ENCODE data around the gene RNF175.

The RNF175 gene

DNA sequence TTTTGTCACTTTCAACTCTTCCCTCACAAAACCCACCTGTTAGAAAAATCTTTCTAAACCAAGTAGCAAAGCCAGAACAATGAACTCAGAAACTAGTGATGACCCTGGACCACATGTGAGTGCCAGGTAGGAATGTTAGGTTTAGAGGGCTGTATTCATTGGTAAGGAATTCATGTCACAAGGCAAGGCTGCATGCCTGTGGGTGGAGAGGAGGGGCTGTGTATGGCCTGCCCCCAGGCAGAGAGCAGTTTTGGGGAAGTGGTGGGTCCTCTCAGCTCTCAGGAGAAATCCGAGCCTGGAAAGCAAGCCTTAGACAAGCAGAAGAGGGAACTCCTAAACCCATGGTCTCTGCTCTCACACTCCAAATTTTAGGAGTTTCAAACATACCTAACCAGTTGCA is 2.4 kb downstream of the RNF175 start:
- DNase-seq (ENCODE audit: low read depth) = no peak

DNA sequence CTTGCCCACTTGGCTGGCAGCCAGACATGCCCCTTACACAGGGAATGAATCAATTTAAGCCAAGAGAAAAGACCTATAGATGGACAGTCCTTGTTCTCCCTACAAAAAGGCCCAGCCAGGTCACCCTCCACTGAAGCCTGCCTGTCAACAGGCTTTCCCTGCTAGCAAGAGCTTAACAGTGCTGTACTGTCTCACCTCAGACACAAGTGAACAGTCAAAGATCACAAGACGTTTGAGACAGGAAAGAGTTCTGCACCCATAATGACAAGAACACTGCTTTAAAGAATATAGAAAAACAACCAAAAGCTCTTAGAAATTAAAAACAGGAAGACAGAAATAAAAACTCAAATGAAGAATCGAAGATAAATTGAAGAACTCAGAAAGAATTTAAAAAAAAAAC is 4.6 kb downstream of the RNF175 start:
- no peak overlapping the region for H3K4me3 ChIP-seq (ENCODE audit: low read depth, low read length)
- no peak for DNase-seq (ENCODE audit: low read depth)

More for the DNA sequence above, 2.4 kb downstream of the RNF175 start:
- H3K4me3 ChIP-seq (ENCODE audit: low read depth, low read length) = no peak overlapping the region

DNA sequence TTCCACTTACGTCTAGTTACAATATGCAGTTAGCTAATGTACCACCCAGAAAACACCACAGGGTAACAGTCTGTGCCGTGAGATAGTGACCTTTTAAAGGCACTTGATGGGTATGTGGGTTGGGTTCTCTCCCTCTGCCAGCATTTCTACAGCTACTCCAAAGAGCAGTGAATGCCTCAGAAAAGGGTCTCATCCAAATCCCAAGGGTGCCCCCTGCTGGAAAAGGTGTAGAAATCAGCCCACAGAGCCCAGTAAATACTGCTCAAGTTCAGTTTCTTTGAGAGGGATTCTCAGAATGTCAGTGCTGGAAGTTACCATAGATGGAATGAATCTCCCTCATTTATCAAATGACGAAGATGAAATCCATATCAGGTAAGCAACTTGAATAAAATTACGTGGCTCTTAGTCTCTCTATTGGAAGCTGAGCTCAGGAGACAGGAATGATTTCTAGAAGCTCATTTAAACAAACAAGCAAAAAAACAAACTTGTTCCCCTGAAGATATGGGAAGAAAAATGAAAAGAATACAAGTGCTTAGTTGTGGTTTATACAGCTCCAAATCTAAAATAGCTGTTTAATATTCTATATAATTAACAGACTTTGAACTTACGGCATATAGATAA is 9.5 kb downstream of the RNF175 start:
- no peak overlapping the region for H3K4me3 ChIP-seq (ENCODE audit: low read depth, low read length)
- peak; percentile 60 for DNase-seq (ENCODE audit: low read depth)

DNA sequence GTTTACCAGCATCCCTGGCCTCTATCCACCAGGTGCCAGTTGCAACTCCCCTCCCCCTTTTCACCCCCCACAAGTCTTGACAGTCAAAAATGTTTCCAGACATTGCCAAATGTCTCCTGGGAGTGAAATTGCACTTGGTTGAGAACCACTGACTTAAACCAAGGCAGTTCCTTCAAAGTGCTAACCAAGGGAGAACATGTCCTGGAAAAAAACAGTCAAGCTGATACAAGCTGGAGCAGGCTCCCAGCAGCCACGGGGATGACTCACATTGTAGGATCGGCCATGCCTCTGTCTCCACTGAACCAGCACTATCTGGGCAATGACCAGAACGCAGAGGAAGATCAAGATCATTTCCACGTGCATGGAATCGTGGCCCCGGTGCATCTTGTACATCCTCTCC is 11.4 kb downstream of the RNF175 start:
- no peak overlapping the region for H3K4me3 ChIP-seq (ENCODE audit: low read depth, low read length)

DNA sequence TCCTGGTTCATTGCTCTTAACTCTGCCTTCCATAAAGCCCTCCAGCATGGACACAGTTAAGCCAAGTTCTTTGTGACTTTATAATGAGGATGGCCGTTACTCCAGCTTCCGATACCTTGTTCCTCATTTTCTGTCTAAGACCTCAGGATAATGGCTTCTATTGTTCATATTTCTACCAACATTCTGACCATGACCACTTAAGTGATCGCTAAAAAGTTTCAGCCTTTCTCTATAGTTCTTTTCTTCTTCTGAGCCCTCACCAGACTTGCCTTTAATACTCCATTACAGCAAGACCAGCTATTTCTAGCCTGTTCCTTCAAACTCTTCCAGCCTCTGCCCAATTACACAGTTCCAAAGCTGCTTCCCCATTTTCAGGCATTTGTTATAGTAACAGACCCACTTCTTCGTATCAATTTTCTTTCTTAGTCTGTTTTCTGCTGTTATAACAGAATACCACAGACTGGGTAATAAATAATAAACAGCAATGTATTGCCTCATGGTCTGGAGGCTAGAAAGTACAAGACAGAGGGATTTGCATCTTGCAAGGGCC is 12.3 kb downstream of the RNF175 start:
- no peak for DNase-seq (ENCODE audit: low read depth)
- no peak overlapping the region for H3K4me3 ChIP-seq (ENCODE audit: low read depth, low read length)

More for the DNA sequence above, 11.4 kb downstream of the RNF175 start:
- peak; percentile 57 for DNase-seq (ENCODE audit: low read depth)

DNA sequence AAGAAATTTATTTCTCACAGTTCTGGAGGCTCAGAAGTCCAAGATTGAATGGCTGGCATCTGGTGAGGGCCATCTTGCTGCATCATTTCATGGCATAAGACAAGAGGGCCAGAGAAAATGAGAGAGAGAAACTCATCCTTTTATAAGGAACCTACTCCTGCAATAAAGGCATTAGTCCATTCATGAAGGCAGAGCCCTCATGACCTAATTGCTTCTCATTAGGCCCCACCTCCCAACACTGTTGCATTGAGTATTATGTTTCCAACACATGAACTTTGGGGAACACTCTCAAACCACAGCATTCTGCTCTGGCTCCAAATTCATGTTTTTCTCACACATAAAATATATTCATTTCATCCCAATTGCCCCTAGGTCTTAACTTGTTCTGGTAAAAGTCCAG is 14.2 kb downstream of the RNF175 start:
- H3K4me3 ChIP-seq (ENCODE audit: low read depth, low read length) = no peak overlapping the region

DNA sequence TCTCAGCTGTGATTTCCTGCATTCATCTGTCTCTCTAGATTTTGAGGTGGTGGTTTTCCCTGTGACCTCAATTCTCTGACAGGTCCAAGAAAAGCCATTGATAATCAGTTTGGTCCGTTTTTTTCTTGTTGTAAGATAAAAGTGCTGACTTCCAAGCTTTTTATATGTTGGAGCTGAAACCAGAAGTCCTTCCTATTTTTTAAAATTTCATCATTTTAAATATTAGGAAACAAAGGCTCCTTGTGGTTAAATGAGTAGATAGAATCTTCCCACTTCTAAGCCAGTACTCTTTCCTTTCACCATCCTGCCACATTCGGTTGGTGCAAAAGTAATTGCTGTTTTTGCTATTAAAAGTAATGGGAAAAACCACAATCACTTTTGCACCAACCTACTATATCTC is 18.3 kb downstream of the RNF175 start:
- DNase-seq (ENCODE audit: low read depth) = no peak
- no peak overlapping the region for H3K4me3 ChIP-seq (ENCODE audit: low read depth, low read length)

More for the DNA sequence above, 14.2 kb downstream of the RNF175 start:
- DNase-seq (ENCODE audit: low read depth) = no peak

DNA sequence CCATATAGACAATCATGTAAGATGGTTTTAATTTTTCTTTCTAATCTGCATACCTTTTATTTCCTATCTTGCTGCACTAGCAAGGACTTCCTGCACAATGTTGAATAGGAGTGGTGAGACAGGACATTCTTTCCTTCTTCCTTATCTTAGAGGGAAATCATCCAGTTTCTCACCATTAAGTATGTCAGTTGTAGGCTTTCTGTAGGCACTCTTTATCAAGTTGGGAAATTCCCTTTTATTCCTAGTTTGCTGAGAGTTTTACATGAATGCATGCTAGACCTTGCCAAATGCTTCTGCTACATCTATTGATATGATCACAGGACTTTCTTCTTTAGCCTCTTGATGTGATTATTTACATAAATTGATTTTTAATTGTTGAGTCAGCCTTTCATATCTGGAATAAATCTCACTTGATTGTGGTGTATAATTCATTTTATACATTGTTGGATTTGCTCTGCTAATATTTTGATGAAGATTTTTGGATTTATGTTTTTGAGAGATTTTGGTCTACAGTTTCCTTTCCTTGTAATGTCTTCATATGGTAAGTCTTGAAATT is 23.8 kb downstream of the RNF175 start:
- no peak overlapping the region for H3K4me3 ChIP-seq (ENCODE audit: low read depth, low read length)

DNA sequence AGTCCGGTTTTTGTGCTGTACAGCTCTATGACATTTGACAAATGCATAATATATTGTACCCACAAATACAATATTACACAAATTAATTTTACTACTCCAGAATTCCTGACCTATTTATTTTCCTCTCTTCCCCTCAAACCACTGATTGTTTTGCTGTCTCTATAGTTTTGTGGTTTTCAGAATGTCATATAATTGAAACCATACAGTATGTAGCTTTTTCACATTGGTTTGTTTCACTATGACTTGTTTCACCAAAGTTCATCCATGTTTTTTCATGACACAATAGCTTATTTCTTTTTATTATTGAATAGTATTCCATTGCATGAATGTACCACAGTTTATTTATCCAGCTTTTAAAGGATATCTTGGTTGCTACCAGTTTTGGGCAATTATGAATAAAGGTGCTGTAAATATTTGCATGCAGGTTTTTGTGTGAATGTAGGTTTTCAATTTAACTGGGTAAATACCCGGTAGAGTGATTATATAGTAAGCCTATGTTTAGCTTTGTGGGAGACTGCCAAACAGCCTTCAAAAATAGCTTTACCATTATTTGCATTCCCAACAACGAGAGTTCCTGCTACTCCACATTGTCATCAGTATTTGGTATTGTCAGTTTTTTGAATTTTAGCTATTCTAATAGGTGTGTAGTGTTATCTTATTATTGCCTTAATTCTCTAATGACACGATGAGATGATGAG is 25.9 kb downstream of the RNF175 start:
- H3K4me3 ChIP-seq (ENCODE audit: low read depth, low read length) = no peak overlapping the region
- no peak for DNase-seq (ENCODE audit: low read depth)

More for the DNA sequence above, 23.8 kb downstream of the RNF175 start:
- no peak for DNase-seq (ENCODE audit: low read depth)

DNA sequence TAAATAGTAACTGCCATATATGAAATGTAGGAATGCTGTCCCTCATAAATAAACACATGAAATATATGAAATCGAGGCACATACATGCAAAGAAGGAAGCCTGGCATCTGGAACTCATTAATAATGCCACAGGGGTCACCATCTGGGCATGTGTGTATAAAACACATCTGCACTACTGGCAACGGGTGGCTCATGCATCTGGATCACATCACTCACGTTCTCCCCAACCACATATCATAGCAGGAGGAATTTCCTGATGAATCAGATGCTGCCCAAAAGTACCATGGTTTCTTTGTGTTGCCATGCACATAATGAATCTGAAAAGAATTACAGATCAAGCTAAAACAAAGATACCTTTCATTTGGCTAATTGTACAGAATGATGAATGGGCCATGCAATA is 28.6 kb downstream of the RNF175 start:
- peak; percentile 88 for DNase-seq (ENCODE audit: low read depth)
- no peak overlapping the region for H3K4me3 ChIP-seq (ENCODE audit: low read depth, low read length)

DNA sequence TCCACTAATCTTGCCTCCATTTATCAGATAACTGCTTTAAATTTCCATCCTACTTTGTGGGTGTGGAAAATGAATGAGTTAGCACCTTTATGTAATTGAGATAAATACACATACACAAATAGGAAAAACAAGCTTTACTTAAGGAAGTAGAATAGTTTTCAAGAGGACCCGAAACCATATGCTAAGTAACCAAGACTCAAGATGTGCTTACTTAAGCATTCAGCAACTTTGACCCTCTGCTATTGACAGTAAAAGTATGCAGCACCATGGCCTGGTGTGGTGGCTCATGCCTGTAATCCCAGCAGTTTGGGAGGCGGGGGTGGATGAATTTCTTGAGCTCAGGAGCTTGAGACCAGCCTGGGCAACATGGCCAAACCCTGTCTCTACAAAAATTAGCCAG is 29.9 kb downstream of the RNF175 start:
- DNase-seq (ENCODE audit: low read depth) = no peak
- no peak overlapping the region for H3K4me3 ChIP-seq (ENCODE audit: low read depth, low read length)

DNA sequence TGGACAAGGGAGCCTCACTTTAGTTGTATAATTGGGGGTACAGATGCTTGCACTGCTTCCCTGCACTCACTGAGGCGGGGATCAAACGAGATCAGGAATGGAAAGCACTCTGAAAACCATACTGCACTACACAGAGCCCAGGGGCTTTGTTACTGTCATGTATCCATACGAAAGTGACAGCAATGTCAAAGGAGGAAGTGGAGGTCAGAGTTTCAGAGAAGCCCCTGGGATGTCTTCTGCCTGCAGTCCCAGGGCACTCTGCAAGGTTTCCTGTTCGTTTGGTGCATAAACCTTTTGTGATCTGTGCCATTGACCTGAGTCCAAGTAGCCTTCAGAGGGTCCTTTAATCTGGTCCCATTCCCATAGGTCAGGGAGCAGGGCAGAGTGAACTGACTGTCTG is 31.2 kb downstream of the RNF175 start:
- DNase-seq (ENCODE audit: low read depth) = no peak

DNA sequence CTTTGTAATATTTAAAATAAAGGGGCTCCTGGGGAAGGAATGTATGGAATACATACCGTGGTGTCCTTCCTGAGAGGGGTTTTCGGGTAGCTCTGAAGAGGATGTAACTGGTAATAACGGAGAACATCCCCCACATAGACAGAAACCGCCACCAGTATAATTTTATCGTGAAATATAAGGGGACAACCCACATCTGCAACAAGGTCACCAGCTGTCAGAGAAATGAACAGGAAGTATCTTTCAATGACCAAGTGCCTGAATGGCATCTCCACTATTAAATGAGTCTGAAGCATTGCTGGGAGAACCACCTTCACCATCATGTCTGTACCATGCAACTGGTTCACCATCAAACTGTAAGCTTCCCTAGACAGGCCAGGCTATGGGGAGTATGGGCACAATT is 31.7 kb downstream of the RNF175 start:
- H3K4me3 ChIP-seq (ENCODE audit: low read depth, low read length) = no peak overlapping the region
- no peak for DNase-seq (ENCODE audit: low read depth)

More for the DNA sequence above, 31.2 kb downstream of the RNF175 start:
- H3K4me3 ChIP-seq (ENCODE audit: low read depth, low read length) = no peak overlapping the region

DNA sequence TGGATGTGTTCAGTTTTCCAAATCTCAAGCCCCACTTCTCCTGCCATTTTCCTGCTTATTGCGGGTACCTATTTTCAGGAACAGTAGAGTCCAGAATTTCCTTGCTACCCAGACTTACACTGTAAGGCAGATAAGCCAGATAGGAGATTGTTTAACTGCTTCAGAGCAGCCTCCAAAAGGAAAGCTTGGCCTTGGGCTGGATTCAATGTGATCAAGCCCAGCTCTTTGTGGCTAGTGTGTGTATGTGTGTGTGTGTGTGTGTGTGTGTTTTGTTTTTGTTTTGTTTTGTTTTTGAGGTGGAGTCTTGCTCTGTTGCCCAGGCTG is 34.0 kb downstream of the RNF175 start:
- no peak for DNase-seq (ENCODE audit: low read depth)

DNA sequence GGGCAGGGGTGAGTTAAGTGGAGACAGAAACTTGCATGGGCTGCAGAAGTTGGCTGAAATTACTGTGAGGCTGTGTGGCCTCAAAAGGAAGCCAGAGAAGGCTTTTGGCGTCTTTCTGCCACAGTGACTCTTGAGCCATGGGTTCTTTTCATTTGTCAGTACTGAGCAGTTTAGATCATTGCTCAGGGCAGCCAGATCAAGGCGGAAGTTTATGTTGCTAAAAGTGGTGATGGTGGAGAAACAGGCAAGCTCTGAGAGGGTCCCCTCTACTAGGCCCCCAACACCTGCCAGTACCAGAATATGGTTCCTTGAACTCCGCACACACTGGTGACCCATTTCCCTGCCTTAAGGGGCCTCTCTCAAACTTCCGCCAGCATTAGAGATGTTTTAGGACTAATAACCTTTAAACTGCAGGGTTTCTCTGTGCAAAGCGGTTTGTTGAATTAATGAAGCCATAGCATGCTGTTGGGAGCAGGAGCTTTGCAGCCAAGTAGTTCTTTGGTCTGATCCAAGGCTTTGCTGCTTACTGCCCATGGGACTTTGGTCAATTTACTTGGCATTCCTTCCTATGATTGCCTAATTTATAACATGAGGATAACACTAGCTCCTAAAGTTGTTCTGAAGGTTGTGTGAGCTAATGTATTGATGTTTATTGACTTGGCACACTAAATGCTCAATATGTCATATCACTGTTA is 34.5 kb downstream of the RNF175 start:
- H3K4me3 ChIP-seq (ENCODE audit: low read depth, low read length) = no peak overlapping the region
- peak; percentile 60 for DNase-seq (ENCODE audit: low read depth)

More for the DNA sequence above, 34.0 kb downstream of the RNF175 start:
- H3K4me3 ChIP-seq (ENCODE audit: low read depth, low read length) = no peak overlapping the region

DNA sequence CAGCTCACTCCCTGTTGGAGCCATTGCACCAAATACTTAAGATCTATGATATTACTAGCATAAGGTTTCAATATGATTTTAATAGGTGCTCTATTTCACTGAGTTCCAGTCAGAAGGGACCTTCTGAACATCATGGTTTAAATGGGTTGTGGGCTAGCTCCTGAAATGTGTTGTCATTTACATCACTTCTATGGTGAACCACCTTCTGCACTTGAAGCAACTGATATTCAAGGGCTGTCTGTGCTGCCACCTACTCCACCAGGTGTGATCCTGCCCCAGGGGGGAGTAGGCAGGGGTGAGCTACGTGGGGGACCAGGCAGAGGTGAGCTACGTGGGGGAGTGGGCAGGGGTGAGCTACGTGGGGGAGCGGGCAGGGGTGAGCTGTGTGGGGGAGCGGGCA is 35.2 kb downstream of the RNF175 start:
- no peak for DNase-seq (ENCODE audit: low read depth)
- H3K4me3 ChIP-seq (ENCODE audit: low read depth, low read length) = no peak overlapping the region

DNA sequence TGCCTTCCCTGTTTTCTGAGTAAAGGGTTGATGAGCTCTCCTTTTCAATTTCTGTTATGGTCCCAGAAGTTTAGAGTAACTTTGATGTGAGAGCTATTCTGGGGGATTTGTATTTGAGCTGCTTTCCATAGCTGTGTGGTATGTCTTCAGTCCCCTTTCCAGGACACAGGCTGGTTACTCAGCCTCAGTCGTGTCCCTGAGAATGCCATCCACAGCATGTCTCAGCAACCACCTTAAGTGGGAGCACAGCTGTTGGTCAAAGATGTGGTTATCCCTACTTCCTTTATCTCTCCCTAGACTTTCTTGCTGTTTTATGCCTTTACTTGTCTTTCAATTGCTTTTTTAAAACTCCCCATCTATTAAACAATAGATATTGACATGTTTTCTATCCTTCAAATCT is 37.8 kb downstream of the RNF175 start:
- DNase-seq (ENCODE audit: low read depth) = no peak
- no peak overlapping the region for H3K4me3 ChIP-seq (ENCODE audit: low read depth, low read length)

DNA sequence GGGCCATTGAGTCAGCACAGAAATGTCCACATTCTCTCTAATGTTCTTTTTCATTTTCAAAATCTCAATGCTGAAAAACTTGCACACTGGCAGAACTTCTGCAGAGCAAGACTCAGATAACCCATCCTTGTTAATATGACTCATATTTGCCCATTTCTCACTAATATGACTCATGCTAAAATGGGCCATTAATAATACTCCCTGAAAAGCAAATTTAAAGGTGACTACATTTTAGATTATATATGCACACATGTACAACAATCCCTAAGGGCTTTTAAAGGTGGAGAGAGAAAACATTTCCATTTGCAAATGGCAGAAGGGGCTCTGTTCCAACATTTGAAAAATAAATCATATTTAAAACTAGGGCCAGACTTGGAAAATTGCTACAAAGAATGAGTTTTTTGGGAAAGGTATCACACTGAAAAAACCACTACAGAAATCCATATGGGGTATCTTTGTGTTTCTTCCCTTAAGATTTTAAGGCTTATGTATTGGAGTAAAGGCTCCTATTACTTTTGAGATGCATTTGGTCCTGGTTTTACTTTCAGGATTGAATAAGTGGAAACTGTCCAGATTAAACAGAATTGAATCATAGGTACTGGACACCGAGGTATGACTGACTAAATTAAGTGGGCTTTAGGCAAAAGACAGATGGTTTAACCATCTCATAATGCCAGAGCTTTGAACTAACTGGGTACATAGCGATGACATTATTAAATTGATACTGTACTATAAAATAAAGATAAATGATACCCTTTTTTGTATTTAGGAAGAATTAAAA is 45.8 kb downstream of the RNF175 start:
- no peak for DNase-seq (ENCODE audit: low read depth)
- no peak overlapping the region for H3K4me3 ChIP-seq (ENCODE audit: low read depth, low read length)

DNA sequence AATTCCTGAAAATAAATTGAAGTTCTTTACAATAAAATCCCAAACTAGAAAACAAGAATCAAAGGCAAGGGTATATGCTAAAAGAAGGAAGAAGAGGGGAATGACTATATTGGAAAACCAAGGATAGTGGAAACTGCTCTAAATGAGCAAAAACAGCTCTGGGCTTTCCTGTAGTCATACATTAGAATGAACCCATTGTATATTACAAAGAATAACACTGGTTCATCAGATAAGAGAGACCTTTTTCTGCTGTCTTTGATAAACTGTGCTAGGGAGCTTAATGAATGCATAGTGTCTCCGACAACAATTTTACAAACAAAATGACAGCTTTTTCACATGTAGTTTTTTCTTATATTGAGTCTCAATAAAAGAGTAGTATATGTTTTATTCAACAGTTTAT is 49.1 kb downstream of the RNF175 start:
- H3K4me3 ChIP-seq (ENCODE audit: low read depth, low read length) = no peak overlapping the region
- DNase-seq (ENCODE audit: low read depth) = no peak

DNA sequence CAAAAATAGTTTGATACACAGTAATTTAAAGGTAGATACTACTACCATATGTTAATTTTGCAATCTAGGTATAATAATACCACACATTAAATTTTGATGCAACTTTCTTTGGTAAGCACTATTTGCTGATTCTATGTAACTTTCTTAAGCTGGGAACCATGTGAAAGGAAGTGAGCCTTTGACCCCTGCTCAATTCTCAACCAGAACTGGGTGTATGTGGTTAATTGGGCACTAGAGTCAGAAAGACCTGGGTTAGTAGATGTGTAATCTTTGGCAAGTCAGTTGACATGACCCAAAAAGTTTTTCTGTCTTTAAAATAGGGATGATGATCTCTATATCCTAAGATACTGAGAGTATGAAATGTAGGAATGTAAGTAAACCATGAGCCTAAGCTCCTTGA is 53.3 kb downstream of the RNF175 start:
- no peak for DNase-seq (ENCODE audit: low read depth)
- H3K4me3 ChIP-seq (ENCODE audit: low read depth, low read length) = no peak overlapping the region

Measured in skeletal muscle cell (primary cell).